AG09319 (cell line): ENCODE results near the gene MT1F.

ENCODE experiments used
- DNase-seq: peaks from one replicate; pipeline ENCODE4 v3.0.0-alpha.2; 2010; ENCODE audit warnings: low read depth; ENCODE audit errors: extremely low read depth
- TF ChIP-seq, protein P1 (sequence below): IDR thresholded peaks from 2 replicates; pipeline ENCODE4 v1.5.1; 2011; ENCODE audit warnings: low read depth, mild to moderate bottlenecking, inconsistent platforms, low read length, moderate library complexity

MT1F gene

DNA sequence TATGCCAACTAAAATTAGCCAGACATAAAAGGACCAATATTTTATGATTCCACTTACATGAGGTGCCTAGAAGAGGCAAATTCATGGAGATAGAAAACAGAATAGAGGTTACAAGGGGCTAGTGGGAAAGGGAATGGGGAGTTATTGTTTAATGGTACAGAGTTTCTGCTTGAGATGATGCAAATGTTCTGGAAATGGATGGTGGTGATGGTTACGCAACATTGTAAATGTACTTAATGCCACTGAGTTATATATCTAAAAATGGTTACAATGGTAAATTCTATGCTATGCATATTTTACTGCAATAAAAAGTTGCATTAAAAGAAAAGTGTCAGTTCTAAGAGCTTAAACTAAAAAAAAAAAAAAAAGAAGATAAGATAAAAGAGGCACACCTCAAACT lies 42.4 kb downstream of the MT1F start:
- DNase-seq, result no peak
- TF ChIP-seq, protein P1, sequence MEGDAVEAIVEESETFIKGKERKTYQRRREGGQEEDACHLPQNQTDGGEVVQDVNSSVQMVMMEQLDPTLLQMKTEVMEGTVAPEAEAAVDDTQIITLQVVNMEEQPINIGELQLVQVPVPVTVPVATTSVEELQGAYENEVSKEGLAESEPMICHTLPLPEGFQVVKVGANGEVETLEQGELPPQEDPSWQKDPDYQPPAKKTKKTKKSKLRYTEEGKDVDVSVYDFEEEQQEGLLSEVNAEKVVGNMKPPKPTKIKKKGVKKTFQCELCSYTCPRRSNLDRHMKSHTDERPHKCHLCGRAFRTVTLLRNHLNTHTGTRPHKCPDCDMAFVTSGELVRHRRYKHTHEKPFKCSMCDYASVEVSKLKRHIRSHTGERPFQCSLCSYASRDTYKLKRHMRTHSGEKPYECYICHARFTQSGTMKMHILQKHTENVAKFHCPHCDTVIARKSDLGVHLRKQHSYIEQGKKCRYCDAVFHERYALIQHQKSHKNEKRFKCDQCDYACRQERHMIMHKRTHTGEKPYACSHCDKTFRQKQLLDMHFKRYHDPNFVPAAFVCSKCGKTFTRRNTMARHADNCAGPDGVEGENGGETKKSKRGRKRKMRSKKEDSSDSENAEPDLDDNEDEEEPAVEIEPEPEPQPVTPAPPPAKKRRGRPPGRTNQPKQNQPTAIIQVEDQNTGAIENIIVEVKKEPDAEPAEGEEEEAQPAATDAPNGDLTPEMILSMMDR, result no peak

GRCh38 chr16:56700631-56701030 lies 42.9 kb downstream of the MT1F start:
- TF ChIP-seq, protein P1, result no peak
- no peak for DNase-seq

DNA sequence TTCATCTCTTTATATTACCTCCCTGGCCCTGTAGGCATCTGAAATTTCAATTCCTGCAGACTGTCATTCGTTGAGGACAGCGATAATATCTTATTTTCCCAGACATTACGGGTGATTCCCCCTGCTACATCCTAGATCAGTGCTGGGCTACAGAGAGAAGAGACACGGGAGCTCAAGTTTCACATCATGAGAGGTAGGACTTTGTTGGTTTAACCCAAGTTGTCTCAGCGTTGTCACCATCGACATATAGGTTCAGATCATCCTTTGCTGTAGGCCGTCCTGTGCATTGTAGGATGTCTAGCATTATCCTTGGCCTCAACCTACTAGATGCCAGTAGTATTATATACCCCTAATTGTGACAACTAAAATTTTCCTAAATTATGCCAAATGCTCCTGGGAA lies 43.8 kb downstream of the MT1F start:
- no peak for DNase-seq

GRCh38 chr16:56702836-56703235 lies 45.1 kb downstream of the MT1F start:
- TF ChIP-seq, protein P1, result no peak
- DNase-seq, result no peak

More for the DNA sequence above, 43.8 kb downstream of the MT1F start:
- TF ChIP-seq, protein P1, result no peak
